HG02884 (cell line): ENCODE measurements around the gene HCFC1.

Source experiments
- ATAC-seq: cut with Tn5 transposase; IDR thresholded peaks from one replicate; pipeline ENCODE4 v1.9.1; 2021; ENCODE audit warnings: mild to moderate bottlenecking, moderate library complexity; ENCODE audit not compliant: unreplicated experiment

HCFC1 gene

DNA sequence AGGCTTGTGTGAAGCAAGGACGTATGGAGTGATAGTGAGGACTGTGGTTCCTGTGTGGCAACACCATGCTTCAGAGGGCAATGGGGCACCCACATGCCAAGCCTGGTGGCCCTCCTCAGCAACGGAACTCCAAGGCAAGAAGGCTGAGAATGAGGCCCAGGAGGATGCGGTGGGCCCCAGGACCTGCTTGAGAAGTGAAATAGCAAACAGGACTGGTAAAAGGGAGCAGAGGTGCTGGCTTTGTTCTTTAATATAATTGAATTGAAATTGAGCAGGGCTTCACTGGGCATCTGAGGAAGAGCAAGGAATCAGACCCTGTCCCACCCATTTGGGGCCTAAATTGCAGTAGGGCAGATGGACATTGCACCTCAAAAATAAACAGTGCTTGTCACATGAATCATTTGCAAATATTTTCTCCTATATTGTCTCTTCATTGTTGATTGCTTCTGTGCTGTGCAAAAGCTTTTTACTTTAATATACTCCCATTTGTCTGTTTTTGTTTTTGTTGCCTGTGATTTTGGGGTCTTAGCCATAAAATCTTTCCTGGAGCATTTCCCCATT, 3.2 kb upstream of the HCFC1 start:
- ATAC-seq = no peak

DNA sequence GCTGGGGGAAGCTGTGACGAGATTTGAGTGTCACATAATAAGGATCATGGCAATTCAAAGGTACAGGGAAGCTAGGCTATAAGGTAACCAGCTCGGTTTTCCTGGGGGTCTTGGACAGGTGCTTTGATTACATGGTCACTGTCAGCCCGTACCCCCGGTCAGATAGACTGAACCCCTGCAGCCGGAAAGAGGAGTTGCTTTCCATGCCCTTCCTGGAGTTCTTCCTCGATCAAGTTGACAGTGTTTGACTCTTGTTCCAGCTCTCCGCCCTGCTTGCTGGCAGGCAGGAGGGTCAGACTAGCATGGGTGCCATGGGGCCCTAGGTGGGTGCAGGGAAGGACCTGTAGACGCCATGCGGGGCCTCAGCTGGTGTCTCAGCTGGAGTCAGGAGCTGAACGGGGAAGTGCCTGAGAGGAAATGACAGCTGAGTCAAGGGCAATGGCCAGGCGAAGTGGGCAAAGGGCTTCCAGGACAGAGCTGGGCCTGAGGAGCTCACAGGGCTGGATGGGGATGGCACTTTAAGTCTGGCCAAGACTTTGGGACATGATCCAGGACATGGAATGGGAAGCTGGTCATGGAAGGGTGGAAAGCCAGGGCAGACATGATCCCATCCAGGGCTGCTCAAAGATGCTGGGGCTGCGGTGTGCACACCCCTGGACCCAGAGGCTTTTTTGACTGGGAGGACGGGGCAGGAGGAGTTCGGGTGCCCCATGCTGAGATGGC, 2.5 kb upstream of the HCFC1 start:
- ATAC-seq = no peak

DNA sequence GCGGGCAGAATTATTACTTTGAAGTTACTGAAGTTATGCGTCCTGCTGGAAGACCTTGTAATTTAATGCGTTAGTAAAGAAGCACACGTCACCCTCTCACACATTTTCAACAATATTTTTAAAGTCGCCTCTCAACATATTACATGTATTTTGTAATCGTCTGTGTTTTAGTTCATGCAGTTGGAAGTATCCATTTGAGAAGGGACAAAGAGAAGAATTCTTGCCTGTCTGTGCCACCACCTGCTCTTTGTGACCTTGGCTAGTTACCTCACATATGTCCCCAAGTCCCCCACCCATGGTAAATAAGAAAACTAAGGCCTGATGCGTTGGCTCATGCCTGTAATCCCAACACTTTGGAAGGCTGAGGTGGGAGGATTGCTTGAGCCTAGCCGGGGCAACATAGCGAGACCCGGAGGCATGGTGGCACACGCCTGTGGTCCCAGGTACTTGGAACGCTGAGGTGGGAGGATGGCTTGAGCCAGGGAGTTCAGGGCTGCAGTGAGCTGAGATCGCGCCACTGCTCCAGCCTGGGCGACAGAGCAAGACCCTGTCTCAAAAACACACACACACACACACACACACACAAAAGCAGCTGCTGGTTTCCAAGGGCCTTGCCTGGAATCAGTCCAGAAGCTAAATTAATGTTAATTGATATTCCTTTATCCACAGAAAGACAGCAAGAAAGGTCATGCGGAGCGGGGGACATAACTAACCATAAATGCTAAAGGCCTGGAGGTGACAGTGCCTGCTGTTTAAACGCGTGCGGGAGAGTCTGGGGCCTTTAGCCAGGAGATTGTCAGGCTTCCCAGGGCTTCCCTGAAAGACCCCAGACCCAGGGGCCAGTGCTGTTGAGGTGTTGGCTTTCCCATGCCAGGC, 1.7 kb upstream of the HCFC1 start:
- no peak for ATAC-seq

- peak; percentile 39 for ATAC-seq
Observed at GRCh38 chrX:153972368-153973126, 929 bp upstream of the HCFC1 start, which contains the start of gene TMEM187. Gene TMEM187, plus strand, starts transcription at chrX:153972754. Its CDS starts 9,309 bp downstream, at chrX:153982063.

DNA sequence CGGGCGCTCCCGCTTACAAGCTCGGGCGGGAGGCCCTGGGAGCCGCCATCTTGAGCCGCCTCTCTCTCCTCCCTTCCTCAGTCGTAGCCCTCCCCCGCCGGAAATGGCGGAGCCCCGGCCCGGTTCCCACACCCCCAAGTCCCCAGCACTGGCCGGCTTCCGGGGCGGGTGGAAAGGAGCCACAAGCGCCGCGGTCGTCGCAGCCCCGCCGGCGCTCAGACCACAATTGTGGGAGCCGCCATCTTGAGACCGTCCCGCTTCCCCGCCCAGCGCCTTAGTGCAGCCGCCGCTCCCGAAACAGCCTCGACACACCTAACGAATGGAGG, 531 bp downstream of the HCFC1 start:
- ATAC-seq = no peak

DNA sequence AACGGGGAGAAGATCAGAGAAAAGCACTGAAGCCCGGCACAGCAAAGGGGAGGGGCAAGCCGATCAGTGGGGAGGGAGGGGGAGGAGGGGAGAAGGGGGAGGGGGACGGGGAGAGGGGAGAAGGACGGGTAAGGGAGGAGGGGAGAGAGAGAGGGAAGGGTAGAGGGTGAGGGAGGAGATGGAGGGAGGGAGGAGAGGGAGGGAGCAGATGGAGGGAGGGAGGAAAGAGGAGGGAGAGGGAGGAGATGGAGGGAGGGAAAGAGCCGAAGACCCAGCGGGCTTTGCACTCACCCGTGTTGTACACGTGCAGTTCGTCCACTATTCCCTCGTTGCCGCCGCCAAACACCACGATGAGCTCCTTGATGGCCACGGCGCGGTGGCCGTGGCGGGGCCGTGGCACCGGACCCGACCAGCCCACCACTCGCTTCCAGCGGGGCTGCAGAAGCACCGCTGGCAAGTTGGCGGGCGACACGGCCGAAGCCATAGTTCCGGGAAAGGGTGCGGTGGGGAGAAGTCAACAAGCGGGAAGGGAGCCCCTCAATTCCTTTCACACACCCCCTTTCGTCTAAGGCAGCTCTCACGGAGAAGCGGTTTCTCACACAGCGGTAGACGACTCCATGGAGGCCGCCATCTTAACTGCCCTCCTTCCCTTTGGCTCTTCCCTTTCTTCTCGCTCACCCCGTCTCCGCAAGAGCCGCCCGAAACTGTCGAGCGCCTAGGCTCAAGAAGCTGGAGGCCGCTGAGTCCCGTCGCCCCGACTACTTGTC, 1.1 kb downstream of the HCFC1 start:
- ATAC-seq = no peak

- ATAC-seq = no peak
Observed at GRCh38 chrX:153969904-153970356, 1.7 kb downstream of the HCFC1 start.

DNA sequence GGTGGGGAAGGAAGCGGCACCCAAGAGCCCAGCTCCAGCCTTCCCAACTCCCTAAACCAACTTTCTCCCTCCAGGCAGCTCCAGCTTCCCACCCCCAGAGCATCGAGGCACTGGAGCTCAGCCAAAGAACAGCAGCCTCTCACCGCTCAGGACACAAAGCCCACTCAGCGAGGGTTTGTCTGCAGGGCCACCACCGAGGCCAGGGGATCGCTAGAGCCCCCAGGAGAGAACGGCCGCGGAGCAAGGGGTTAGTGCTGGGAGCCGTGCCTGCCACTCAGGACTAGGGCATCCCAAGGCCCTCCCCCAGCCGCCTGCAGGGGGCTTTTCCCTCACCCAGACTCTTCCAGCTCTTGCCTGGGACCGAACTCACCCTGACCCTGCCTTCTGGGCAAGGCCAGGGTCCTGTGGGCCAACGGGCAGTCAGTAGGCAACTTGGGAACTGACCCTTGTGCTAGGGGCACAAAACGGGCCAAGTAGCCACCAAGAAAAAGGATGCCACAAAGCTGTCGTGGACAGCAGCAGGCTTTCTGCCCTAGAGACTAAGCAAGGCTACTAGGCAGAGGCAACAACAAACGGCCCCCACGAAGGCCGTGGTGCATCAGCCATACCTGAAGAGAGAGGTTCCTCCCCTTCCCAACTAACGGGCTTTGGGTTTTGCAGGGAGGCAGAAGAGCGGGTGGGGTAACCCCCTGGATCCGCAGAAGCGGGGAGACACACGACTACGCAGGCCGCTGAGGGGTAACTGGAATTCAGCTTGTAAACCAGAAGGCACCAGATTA, 2.3 kb downstream of the HCFC1 start:
- ATAC-seq = no peak

DNA sequence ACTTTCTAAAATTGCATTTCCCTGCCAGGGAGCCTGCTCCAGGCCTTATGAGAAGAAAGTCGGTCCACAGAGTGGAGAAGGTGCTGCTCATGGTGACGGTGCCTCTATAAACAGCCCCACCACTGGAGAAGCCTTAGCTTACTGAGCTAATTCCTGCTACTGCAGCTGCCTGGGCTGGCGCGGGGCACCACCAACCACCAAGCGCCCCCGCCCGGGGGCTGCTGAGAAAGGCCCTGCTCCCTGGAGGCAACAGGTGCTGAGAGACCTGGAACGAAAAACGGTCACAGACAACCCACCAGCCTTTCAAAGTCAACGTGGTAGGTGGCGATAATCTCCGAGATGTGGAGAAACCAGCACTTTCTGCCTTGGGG, 2.9 kb downstream of the HCFC1 start:
- no peak for ATAC-seq

- no peak for ATAC-seq
Observed at GRCh38 chrX:153968255-153968654, 3.4 kb downstream of the HCFC1 start.

DNA sequence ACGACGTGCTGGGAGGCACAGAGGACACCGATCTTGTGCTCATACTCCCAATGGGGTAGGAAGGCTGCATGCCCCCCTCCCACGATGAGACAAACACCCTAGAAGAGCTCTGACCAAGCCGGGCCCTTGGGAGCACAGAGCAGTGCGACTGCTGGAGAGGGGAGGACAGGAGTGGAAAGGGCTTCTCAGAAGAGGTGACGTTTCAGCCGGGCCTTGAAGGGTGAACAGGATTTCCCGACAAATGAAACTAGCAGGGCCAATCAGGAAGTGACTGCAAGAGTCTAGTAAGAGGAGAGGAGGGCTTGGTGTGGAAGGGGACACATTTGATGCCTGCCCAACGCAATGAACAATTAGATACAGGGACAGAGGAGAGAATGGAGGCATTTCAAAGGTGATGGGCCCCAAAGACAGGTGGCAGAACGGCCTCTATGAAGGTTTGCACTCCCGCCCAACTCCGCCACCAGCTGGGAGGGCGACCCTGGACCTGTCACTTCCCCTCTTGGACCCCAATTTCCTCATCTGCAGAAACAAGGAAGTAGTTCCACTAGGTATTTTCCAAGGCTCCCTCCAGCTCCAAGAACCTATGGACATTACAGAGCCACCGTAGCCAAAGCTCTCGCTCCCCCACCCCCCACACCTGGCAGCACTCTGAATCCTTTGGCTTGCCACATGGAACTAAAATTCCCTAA, 3.9 kb downstream of the HCFC1 start:
- ATAC-seq = no peak

DNA sequence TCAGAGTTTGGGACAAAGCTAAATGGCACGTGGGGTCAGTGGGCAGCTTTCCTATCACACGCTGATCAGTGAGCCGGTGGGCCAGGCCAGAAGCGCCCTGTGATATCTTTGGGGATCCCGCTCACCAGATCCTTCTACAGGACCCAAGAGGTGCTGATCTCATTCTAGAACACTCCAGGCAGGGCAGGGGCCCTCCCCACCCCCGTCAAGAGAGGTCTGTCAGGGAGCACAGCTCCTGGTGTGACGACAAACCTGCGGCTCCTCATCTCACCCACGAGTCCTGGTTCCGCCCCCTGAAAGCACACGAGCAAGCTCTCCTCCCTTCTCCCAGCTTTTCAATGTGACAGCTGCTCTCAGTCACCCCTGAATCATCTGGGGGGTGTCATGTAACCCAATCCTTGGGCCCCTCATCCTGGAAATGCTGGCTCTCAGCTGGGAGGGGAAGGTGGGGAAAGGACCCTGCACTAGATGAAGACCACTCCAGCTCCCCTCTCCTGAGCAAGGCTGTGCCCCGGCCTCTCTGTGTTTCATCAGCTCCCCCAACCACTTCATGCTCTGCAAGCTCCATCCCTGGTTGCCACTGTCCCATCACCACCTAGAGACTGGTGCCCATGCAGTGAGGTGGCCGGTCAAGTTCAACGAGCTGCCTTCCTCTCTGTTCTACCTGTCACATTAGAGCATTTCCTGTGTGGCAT, 4.6 kb downstream of the HCFC1 start:
- no peak for ATAC-seq

DNA sequence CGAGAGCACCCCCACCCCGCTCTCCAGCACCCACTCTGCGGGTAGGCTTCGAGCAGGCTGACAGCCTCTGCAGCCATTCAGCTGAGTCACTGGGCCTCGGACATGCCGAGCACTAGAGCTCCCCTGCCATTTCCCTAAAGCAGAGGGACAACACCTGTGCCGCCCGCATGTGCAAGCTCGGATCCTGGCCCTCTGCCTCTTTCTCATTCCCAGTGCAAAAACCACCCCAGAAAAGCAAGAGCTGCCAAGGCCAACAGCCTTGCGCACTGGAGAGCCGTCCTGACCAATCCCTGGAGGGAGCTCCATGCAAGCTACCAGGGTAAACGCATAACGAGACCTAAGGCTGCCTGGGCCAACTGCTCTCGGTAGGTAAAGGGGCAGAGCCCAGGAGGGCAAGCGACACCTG, 5.3 kb downstream of the HCFC1 start:
- ATAC-seq = no peak

- ATAC-seq = no peak
Observed at GRCh38 chrX:153965406-153965805, 6.2 kb downstream of the HCFC1 start.

DNA sequence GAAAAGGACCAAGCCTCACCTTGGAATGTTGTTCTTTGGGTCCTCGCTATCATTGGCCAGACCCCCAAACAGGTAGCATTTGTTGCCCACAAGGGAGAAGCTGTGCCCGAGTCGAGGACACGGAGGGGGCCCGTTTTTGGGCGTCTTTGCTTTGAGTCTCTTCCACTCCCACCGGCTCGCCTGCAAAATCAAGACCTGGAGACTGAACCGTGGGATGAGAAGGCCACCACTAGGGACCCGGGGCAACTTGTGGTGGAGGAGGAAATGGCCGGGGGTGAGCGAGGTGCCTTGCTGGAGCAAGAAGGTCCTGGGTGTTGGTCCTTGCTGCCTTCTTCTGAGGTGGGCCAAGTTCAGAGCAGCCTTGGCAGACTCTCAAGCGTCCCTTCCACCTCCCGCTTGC, 7.5 kb downstream of the HCFC1 start:
- ATAC-seq = no peak

DNA sequence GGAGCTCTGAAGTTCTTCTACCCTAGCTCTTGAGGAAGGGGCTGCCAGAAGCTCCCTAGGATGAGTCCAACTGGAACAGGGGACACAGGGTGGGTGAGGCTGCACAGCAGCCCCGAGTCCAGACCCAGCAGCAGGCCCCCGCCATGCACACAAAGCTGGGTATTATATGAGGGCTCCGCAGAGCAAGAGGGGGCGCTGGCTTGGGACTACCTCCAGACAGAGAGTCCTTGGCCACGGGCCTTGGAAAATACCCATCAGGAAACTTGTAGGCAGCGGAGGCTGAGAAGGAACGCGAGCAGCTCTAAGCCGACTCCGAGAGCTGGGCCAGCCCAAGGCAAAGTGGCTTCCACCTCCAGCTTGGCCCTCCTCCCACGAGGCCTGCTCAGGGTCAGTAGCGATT, 8.1 kb downstream of the HCFC1 start:
- ATAC-seq = no peak

GRCh38 chrX:153961292-153961691, 10.3 kb downstream of the HCFC1 start:
- ATAC-seq = no peak

GRCh38 chrX:153960786-153961185, 10.8 kb downstream of the HCFC1 start:
- no peak for ATAC-seq

- ATAC-seq = no peak
Observed at GRCh38 chrX:153960077-153960476, 11.5 kb downstream of the HCFC1 start.
